Left lobe of liver (tissue), 2 donors: Measurements from ENCODE around the gene FAM199X. TPM values are rescaled to one million over a fixed set of nuclear protein-coding genes. Genes with fewer than 3 reads are reported as not detected.

Experiments
- ATAC-seq: fragments of 200-7000 bp; cut with Tn5 transposase; one replicate; pipeline ENCODE4 v1.9.1; 2020; ENCODE audit warnings: mild to moderate bottlenecking, moderate library complexity
- DNase-seq: peaks from one replicate; pipeline ENCODE4 v3.0.0-alpha.2; 2020; ENCODE audit warnings: low spot score
- total RNA-seq: library from RNA; stranded (reverse); gene quantifications from one replicate; pipeline ENCODE4 v1.2.1, GENCODE V29; 2021
- donor health status: DM: no; HTN: no; CAD: no; lungs with moderate emphysema.
- donor health status: DM: no; HTN: yes; CAD: no.

The FAM199X gene
- 5.9 TPM for total RNA-seq

DNA sequence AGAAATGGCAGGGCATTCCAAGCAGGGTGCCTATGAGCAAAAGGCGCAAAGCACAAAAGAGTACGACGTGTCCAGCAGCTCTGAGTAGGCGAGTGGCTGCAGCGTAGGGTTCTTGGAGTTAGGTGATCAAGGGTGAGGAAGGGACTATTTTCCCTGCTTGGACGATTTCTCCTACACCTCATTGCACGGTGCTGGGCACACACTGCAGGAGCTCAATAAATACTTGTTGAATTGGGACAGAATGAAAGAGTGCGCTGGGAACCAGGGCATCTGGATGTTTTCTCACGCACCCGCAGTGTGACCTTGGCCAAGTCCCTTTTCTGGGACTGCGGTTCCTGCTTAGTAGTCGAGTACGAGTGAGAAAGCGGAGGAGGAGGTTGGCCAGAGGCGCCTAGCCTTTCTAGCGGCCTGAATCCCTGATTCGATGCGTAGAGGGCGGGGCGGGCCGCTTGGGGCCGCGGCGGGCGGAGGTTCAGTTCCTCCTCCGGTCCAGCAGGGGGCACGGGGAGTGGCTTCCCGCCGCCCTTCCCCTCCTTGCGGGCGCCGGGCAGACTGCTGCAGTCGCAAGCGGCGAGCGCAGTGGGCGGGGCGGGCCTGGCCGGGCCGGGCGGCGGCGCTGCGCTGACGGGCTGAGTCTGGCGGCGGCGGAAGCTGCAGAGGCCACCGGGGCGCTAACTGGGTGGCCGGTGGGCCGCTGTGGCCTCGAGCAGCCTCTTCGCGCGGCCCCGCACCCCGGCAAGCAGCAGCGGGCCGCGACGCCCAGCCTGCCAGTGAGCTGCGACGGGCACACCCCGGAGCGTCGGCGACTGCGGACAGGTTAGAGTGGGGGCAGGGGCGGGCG is at the start of gene FAM199X:
FAM199X (plus strand) TSS at position 560 of the 841 bp plus-strand sequence. CDS start 333 bp downstream, outside the sequence.
- DNase-seq (peak; percentile 90), ATAC-seq (peak; percentile 98)

GRCh38 chrX:104117759-104118158 is 48.5 kb upstream of the FAM199X start:
- ATAC-seq (no peak), DNase-seq (no peak)

DNA sequence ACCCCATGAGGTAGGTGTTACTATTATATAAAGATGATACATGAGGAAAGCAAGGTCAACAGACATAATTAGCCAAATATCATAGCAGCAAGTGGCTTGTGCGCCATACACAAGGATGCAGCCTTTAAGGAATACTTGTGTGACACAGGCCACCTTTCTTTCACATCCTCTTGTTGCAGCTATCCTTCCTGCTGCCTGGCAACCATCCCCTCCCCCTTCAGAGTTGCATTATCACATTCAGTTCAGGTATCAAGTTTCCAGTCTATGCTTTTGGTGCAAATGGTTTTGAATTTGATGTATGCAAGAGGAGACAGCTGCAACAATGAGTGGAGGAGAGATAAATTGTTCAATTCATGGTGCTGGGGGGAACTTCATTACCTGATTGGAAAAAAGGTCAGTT is 47.5 kb upstream of the FAM199X start:
- ATAC-seq (no peak), DNase-seq (no peak)

DNA sequence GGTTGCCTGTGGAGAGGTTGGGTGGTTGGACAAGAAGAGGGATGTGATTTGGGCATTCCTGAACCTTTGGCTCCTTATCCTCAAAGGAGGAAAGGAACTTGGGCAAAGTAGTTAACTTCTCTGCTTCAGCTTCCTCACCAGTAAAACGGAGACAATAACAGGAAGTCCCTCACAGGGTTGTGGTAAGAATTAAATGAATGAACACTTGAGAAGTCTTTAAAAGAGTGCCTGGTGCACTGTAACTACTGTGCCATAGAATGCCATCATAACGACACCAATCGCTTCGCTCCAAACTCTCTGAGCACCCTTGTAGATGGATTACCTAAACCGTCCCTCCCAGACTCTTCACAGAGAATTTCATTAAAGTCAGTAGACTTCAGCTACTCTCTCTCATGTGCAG is 43.4 kb upstream of the FAM199X start:
- ATAC-seq: no peak

GRCh38 chrX:104126856-104127255 is 39.4 kb upstream of the FAM199X start:
- ATAC-seq (no peak), DNase-seq (no peak)

More for the DNA sequence above, 43.4 kb upstream of the FAM199X start:
- no peak for DNase-seq

DNA sequence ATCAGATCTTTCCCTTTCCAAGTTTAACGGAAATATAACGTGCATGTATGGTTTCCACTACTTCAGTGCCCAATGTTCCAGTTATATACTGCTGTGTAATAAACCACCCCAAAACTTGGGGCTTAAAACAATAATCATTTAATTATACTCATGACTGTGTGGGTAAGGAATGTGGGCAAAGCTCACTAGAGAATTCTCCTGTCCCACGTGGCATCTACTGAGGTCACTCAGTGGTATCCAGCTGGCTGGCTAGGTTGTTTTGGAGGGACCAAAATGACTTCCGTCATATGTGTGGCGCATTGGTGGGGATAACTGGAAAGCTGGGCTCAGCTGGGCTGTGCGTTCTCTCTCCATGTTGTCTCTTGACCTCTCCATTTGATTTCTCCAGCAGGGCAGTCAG is 35.4 kb upstream of the FAM199X start:
- no peak for ATAC-seq
- DNase-seq: no peak

- DNase-seq: no peak
- no peak for ATAC-seq
These were observed 31.5 kb upstream of the FAM199X start for GRCh38 chrX:104134583-104135261.

DNA sequence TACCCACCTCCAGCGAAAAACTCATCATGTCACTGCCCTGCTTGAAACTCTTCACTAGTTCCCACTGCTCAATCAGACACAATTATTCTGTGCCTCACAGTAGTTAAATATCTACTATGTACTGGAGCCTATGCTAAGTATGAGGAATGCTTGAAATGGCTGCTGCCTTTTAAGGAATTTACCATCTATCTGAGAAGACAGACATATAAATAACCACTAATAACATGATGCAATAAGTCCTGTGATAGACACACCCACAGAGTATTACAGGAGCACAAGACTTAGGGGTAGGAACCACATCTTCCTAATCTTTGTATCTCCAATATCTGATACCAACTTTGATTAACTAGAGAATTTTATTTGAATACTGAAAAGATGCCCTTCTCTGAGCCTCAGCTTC is 30.6 kb upstream of the FAM199X start:
- DNase-seq (no peak), ATAC-seq (no peak)

DNA sequence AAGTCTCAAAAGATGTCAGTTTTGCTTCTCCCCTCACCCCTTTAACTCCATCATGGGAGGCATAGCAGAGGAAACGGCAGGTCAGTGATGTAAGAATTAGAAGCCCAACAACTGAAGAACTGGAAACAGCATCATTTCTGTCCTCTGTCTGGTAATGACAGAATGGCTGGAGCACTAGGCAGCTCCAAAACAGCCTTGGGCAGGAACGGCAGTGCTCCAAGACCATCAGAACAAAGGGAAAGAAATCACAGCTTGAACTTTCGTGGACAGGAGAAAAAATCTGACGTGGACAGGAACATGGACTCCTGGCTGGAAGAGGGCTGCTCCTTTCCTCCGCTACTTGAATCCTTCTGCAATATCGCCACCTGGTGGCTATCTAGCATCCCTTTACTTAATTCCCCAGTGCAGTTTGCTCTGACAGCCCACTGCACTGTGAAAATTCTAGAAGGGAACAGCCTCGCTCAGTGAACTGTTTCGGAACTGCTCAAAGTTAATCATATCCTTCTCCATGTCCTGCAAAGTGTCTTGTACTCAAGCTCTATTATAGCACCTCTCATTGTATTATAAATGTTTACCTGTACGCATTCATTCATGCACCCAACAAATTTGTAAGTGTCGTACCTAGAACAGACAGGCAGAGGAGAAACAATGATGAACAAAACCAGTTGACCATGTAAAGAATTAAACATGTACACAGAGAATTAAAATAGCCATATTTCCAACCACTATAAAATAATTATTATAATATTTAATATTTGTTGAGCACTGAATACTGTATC is 29.8 kb upstream of the FAM199X start:
- ATAC-seq: peak; percentile 97
- DNase-seq: peak; percentile 47

GRCh38 chrX:104137496-104137895 is 28.8 kb upstream of the FAM199X start:
- DNase-seq: no peak
- no peak for ATAC-seq

GRCh38 chrX:104141087-104141760 is 25.0 kb upstream of the FAM199X start:
- ATAC-seq (no peak), DNase-seq (no peak)

- ATAC-seq: no peak
- no peak for DNase-seq
These were observed 15.2 kb upstream of the FAM199X start for GRCh38 chrX:104151037-104151436.

GRCh38 chrX:104156630-104157529 is 9.4 kb upstream of the FAM199X start, which contains the start of gene SLC25A53:
TSS of gene SLC25A53 (minus strand) at chrX:104157009. CDS start at chrX:104105257, 51,752 bp downstream.
- ATAC-seq: peak; percentile 97
- DNase-seq: peak; percentile 78

GRCh38 chrX:104166735-104167436 is 633 bp downstream of the FAM199X start:
- ATAC-seq (no peak), DNase-seq (no peak)

DNA sequence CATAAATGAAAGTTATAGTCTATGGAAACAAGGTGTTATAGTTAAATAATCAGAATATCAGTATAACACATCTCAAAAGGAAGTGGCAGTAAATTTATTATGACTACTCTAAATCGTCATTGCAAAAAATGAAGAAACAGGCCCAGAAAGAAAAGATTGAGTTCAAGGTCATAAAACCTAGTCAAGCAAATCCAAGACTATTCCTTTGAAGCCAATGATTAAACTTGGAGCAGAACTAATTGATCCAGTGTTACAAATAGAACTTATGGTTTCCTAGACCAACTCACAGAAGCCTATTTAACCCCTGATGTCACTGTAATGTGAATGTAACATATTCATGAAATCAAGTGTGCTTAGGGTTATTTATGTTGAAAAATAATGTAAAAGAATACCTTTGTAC is 1.9 kb downstream of the FAM199X start:
- DNase-seq (no peak), ATAC-seq (no peak)

GRCh38 chrX:104172121-104172520 is 5.9 kb downstream of the FAM199X start:
- no peak for ATAC-seq
- DNase-seq: no peak

- ATAC-seq (no peak), DNase-seq (no peak)
These were observed 6.5 kb downstream of the FAM199X start for GRCh38 chrX:104172788-104173187.

GRCh38 chrX:104173841-104174240 is 7.6 kb downstream of the FAM199X start:
- DNase-seq (no peak), ATAC-seq (no peak)

DNA sequence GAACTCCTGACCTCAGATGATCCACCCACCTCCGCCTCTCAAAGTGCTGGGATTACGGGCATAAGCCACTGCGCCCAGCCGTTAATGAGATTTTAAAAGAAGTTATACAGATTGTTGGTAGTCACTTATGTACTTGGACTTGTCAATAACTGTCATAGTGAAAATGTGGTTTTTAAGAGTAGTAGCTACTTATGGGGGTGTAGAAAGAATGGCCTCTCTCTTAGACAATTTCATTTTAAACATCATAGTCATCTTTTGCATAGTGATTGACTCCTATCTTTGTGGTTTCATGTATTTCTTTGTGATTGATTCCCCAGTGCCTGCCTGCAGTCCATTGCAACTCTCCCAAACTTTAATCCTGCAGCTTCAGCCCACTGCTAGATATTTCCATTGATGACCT is 17.4 kb downstream of the FAM199X start:
- DNase-seq: no peak
- no peak for ATAC-seq
